Ecto neural progenitor cell (in vitro differentiated cells): ENCODE data around the gene SULT1C2.

ENCODE experiments used
- DNase-seq: peaks from one replicate; pipeline ENCODE4 v3.0.0-alpha.2; 2018; ENCODE audit warnings: low spot score

Gene SULT1C2

DNA sequence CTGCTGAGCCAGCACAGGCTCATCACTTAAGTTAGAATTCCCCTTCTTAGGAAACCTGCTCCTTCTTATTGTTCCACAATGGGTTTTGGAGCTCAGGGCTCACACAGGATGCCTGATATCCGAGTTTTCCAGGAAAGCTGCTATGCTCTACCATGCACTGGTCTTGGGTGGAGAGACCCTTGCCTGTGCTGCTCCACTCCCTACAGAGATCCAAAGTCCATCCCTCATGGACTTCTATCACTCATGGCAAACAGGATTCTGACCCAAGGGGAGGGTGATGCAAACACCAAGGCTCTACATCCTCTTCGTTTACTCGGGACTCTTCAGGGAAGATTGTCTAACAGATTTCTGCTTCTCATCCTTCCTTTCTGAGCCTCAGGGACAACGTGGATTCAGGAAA, 5.2 kb downstream of the SULT1C2 start:
- no peak for DNase-seq

DNA sequence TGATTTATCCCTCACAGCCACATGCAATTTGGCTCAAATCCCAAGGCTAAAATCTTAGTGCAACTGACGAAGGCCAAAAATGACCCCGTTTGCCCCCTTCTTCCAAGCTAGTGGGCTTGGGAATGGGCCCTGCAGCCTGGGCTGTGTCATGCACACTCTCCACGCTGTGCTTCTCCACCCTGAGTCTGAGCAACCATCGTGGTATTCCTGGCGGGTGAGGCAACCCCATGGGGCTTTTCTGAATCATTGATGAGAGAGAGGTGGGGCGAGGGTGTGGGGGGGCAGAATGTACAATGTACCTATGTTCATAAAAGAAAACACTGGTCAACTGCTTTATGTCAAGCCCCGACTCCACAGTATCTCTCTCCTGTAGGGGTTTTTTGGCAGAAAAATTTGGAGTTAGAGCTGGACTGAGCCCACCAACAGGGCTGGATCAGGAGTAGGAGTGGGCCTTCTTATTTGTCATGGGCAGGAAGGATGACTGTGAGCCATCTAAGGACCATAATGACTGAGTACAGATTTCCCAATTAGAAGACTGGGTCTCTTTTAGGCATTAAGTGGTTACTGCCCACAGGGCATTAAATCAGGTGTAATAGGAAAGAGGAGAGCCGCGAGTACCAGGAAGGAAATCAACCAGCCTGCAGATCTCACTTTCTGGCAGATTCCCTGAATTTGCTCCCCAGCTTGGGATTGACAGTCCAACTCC, 8.9 kb downstream of the SULT1C2 start:
- DNase-seq: no peak

DNA sequence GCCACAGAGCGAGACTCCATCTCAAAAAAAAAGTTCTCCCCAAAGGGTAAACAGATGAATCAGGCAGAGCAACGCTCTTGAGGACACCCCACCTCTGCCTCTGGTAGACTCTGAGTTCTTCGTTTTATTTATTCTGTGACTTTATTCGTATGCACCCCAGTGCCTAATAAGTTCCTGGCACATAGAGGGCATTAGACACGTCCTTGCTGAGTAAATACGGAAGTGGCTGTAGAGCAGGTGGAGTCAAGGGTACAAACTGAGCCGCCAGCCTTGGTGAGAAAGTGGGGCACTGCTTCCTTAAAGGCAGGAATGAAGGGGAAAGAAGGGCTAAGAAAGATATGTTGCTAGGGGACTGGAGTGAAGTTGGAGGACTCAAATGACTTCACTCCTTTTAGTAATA, 12.9 kb downstream of the SULT1C2 start:
- DNase-seq: no peak

DNA sequence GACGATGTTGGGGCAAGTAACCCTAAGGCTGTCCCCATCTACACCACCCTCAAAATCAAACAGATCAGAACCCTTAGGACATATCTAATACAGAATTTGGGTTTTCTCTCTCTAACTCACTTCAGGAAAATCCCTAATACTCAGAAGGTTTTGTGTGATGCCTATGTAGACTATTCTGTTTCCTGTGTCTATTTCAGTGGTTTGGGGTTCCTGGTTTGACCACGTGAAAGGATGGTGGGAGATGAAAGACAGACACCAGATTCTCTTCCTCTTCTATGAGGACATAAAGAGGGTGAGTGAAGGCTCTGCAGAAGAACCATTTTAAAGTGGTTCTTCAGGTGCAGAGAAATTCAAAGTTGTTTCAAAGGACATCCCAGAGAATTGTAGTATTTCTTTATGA, 16.3 kb downstream of the SULT1C2 start:
- no peak for DNase-seq

DNA sequence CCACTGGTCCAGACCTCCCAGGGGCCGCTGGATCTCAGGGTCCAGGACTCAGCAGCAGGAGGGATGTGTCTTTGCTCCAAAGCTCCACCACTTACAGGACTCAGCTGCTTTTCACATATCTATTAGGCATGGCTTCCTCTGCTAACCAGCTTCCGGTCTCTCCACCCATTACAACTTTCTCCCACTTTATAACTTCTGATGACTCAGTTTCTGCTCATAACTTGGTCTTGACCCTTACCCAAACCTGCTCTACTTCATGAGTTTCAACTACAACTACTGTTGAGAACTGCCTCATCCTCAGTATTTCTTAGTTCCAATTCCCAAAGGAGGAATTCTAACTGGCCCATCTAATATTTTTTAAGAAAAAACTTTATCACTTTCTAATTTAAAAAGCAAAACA, 17.2 kb downstream of the SULT1C2 start:
- DNase-seq: no peak

DNA sequence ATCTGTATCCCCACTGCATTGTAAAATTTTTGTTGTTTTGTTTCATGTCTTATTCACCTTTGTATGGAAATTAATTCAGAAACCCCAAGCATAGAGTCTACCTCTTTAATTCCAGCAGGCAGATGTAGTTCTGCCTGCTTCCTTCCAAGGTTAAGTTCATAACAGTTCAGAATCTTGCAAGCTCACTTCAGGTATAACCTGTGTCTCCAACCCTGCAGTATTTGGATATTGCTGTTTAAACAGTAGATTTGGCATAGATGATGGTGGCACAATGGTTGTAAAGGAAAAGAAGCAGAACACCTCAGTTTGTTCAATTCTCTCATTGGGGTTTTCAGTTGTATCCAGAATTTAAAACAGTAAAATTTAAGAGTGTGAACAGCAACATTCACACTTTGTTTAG, 21.2 kb downstream of the SULT1C2 start:
- DNase-seq: no peak

DNA sequence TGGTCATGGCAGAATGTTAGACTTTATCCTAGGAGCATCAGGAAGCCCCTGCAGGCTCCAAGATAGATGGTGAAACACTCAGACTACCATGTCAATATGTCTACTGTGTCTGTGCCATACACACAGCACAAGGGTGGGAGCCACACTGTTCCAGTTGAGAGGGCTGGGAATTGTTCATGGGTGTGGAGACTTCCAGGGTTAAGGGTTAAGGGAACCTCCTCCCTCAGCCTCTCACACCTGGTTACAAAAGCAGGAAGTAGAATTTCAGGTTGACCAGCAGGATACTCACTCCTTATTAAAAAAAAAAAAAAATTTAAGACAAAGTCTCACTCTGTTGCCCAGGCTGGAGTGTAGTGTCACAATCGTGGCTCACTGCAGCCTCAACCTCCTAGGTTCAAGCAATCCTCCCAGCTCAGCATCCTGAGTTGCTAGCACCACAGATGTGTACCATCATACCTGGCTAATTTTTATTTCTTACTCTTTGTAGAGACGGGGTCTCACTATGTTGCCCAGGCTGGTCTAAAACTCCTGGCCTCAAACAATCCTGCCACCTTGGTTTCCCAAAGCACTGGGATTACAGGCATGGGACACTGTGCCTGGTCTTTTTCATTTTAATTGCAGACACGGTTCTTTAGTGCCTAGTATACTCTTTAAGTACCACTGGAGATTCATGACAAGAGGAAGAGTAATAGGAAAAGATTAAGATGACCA, 26.0 kb downstream of the SULT1C2 start:
- DNase-seq: no peak

DNA sequence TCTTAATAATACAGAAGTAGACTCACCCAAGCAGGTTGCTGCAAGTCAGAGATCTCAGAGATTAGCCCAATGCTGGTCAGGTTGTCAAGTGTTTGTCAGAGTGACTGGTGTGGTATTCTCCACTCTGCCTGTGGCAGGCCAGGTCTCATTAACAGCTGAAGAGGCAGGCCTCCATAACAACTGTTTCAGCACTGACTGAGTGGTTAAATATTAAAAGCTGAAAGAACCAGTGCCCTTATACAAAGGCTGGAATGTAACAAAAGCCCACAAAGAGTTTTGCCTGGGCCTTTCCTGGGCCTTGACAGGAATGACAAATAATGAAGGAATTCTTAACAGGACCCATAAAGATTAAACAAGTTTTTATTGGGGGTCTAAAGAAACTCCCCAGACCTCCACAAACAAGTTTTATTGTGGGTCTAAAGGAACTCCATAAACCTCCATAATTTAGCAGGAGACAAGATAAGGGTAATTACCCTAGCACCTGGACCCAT, 26.8 kb downstream of the SULT1C2 start:
- no peak for DNase-seq

DNA sequence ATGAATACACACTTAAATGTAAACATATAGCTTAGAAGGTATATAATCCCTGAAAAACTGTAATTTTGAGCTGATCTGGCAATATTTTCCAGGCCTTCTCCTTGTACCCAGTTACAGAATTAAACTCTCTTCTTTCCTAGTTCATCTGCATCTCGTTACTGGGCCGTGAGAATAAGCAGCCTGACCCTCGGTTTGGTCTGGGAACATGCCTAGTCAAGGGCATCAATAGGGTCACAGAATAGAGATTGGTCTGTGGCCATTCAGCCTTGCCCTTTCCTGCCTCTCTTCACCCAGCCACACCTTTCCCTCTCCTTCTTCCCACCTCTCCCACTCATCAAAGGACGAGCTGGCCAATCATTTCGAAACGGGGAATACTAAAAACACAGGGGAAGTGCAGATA, 27.3 kb downstream of the SULT1C2 start:
- no peak for DNase-seq

DNA sequence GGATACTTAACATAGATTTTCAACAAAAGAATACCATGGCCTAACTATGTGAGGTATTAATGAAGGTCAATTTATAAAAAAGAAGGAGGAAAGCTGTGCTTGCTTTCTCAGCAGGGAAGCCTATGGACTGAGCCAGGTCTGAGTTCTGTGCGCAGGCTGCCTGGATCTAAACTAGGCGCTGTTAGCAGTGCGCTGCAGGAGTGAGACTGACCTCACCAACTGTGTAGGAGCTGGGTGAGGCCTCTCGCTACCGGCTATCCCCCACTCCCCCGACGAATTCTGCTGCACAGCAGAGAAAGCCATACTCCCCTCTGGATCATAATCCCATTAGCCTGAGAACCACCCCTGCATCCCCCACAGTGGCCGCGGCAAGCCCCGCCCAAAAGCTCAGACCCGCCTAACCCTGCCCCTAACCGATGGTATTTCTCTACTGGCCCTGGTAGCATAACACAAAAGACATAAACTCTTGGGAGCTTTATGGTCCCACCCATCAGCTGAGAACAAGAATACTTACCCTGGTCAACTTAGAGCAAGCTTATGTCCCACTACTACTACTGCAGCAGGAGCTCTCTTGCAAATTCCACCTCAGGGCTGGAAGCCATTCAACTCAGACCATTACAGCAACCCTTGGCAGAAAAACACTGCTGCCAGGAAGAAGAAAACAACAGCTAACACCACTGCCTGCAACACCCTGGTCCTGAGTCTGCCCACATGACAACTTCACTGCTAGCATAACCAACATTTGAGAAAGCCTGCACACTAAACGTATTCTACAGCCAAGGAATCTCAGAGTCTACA, 28.0 kb downstream of the SULT1C2 start:
- DNase-seq: peak; percentile 65

DNA sequence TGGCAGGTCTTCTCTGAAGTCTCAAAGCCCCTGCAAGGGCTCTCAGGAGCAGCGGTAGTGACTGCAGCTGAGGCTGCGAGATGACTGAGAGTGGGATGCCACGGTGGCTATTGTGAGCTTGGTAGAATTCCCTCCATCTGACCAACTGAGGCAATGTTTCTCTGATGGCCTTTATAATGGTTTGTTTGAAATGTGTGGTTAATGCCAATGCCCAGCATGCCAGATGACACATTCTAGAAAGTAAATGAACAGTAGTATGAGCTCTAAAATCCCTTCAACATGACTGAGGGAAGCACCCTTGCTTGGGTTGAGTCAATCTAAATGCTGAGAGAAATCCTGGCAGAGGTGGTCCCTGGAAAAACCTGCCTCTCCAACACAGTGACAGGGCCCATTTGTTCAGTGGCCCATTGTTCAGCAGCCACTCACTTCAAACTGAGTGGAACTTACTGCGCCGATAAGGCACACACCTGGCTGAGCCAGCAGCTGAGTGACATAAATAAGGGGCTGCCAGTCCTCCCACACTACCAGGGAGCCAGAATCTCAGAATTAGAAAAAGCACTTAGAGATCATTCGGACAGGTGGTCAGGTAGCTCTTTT, 31.7 kb downstream of the SULT1C2 start:
- DNase-seq: no peak

DNA sequence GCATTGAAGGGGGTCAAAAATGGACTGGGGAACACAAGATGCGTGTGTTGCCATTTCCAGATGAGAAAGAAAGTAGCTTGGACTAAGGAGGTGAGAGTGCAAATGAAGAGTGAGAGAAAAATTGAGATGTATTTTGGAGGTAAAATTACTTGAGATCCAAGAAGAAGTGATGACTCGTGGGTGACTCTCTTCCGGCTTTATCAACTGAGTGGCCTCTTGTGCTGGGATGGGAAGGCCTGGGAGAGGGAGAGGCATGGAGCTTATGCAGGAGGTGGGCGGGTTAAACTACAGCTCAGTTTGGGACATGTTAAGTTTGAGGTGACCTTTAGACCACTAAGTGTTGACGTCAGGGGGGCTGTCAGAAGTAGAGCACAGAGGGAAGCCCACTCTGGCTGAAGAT, 34.9 kb downstream of the SULT1C2 start:
- no peak for DNase-seq

DNA sequence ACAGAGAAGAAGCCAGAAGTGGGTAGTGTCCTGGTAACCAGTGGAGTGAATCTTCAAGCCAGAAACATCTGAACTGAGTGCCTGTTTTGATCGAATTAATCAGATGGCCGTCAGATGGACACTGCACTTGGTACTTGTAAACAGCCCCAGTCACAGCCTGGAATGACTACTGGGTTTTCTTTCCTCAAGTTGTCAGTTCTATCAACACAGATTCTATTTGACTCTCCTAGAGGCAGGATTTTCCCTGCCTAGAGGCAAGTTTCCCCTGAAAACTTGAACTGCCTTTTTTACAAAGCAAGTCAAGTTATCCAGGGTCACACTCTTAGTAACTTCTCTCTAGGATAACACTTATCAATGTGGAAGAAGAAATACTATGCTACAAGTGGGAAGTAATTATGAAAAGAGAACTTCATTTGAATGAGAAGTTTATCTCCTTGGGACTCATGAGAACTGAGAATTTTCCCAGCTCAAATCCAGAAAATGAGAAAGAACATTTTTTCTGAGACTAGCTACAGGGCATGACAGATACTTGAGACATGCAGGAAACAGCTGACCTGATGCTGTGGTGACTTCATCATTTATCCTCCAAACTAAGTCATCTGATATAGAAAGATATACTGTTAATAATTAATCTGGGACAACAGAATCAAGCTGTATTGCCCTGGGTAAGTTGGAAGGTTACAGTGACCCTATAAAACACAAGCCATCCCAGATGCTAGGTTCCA, 36.0 kb downstream of the SULT1C2 start:
- no peak for DNase-seq

DNA sequence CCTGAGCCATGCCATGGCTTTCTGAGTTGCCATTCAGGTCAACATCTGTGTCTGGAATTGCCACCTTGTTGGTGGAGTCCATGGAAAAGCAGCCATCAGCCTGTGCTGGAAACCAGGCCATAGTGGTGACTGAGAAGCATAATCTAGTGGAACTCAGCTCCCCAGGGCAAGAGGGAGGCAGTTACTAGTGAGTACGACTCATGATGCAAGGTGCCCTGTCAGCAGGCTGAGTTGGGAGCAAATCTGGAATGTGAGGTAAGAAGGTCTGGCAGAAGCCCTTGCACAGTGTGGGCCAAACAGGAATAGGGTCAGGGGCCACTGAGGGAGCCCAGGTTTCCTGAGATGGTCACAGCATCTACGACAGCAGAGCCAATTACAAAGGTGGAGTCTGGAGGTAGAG, 37.1 kb downstream of the SULT1C2 start:
- DNase-seq: no peak

DNA sequence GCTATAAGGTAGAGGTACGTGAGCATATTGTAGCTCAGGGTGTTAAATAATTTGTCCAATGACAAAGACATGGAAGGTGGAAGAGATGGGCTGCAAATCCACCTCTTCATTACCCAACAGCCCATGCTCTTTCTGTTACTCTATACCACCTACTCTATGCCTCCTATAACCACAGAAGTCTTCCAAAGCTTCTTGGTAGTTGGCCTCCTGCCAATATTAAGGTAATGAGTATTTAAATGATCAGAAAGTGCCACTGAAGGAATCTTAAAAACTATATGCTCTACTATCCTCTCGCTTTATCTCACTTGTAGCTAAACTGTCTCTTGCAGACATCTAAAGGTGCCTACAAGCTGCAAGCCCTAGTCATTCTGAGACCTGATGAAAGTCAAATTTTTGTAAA, 41.1 kb downstream of the SULT1C2 start:
- DNase-seq: no peak

DNA sequence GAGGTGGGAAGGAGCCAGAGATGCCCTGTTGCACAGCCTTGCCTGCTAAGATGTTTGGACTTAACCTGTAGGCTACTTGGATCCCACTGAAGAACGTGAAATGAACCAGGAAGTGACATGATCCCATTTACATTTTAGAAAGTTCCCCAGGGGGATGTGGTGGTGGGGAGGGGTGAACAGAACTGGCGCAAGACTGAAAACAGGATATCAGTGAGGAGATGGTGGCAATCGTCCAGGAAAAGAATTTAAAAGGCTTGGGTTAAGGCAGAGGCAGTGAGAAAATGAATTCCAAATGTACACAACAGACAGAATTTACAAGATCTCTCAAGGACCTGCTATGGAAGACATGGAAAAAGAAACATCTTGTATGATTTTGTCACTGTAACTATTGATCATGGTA, 42.3 kb downstream of the SULT1C2 start:
- no peak for DNase-seq

DNA sequence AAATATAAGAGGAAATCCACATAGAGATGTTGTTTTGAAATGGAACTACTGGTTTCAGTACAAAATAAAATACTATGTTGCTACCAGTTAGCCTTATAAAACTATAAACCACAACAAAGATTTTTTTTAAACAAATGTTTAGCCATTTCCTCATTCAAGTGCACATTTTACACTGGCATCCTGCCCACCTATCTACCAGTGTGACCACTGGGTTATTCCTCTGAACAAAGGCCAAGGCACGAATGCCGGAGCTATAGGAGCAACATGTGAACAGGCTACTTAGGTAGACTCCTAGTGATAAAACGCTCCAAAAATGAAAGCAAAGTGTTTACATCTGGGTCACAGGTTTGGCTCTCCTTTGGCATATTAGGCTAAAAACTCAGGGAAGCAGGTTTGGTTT, 57.3 kb downstream of the SULT1C2 start:
- no peak for DNase-seq

DNA sequence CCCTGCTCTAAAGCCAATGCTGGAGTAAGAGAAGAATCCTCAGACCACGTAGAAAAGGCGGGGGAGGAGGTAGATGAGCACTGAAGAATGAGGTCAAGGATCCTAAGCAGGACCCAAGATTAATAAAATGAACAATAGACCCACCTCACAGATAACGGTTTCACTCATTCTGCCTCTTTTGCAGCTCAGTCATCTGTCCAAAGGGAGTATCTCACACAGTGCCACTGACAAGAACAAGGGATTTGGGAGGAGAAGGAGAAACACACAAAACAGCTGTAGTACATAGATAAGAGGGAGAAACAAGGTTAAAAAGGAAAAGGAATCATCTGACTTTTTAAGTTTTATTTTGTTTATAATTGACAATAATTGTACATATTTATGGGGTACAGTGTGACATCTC, 58.1 kb downstream of the SULT1C2 start:
- no peak for DNase-seq

DNA sequence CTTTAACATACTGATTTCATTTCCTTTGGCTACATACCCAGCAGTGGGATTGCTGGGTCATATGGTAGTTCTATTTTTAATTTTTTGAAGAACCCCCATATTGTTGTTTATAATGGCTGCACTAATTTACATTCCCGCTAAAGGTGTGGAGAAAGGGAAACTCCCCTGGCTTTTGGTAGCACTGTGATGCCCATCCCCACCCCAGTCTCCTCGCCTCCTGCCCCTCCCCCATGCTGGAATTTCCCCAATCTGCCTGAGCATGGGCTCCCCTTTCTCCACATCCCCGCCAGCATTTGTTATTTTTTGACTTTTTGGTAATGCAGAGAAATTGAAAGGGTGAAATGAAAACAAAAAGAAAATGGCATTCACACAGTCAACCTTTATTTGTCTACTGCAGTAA, 59.1 kb downstream of the SULT1C2 start:
- no peak for DNase-seq

DNA sequence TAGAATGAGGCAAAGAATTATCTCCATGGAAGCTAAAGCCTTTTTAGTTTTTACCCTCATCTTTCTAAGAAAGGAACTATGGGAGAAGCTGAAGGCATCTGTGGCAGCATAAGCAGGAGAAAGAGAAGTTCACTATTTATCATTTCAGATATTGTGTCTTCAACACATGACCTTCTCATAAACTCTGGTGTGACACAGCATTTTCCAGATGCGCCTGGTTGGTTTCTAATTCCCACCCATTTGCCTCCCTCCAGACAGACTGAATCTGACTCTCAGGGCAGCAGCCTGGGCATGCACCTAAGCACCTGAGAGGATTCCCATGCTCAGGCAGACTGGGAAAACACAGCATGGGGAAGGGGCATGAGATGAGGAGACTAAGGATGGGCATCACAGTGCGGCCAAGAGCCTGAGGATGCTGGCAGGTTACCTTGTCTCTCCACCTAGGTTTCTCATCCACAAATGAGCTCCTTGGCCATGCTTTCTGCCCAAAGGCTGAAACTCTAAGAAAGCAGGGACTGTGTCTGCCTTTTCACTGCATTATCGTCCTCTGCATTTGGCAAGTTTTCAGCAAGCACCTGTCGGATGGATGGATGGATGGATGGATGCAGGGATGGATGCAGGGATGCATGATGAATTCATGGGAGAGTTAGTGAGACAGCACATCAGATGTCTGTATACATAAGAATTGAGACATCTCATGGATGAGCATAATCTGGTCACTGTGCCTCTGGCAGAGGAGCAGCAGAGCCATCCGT, 60.3 kb downstream of the SULT1C2 start:
- no peak for DNase-seq

DNA sequence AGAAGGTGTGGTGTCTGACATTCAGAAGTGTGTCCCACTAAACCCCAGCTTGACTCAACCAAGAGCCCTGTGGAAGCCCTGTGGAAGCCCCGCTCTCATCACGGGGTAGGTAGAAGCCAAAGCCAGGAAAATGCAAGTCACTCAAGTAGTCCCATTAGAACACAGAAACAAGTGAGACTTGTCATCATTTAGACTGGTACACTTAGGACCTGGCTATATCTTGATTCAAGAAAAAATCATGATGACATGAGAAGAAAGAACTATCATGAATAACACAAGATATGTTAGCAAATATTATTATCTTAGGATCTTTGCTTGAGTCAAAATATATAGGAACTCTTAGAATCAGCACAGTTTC, 60.9 kb downstream of the SULT1C2 start:
- no peak for DNase-seq
